Measurements from ENCODE around the gene FKRP.
A peak's percentile ranks its signal among the peaks of the same experiment; 100 is the strongest.
"Not testable (repeated sequence)": the region's sequence is repeated elsewhere in the genome, so short reads cannot be mapped to it uniquely, and the experiment has no call there.

Gene FKRP

GRCh38 chr19:46745521-46746280 lies at the start of gene FKRP:
Gene FKRP (plus strand): TSS chr19:46746057. CDS start chr19:46755451, 9,394 bp downstream.
- H3K4me1 ChIP-seq (ENCODE audit: control insufficient read depth, insufficient read depth, low read length), result peaks cover 9% of the 10 kb centered on the region
- peak within 1 kb of the TSS; percentile 83 for H3K9ac ChIP-seq (ENCODE audit: low read depth, low read length)
- peaks cover 15% of the 10 kb centered on the region for H3K36me3 ChIP-seq (ENCODE audit: control insufficient read depth, insufficient read depth, low read length)
- H3K27ac ChIP-seq (ENCODE audit: low read depth, low read length), result peak within 1 kb of the TSS; percentile 91
- H3K4me3 ChIP-seq (ENCODE audit: low read depth, low read length), result peak within 1 kb of the TSS; percentile 99
- no peaks in the 10 kb centered on the region for H3K9me3 ChIP-seq (ENCODE audit: control insufficient read depth, insufficient read depth, low read length)
- H3K27me3 ChIP-seq (ENCODE audit: control insufficient read depth, insufficient read depth, low read length), result no peaks in the 10 kb centered on the region

- Histone ChIP-seq H3K4me1 (ENCODE audit: control insufficient read depth, insufficient read depth, low read length) (peaks cover 5% of the 10 kb centered on the region), H3K27me3 (ENCODE audit: control insufficient read depth, insufficient read depth, low read length) (no peaks in the 10 kb centered on the region), H3K9me3 (ENCODE audit: control insufficient read depth, insufficient read depth, low read length) (no peaks in the 10 kb centered on the region), H3K9ac (ENCODE audit: low read depth, low read length) (no peak overlapping the region), H3K36me3 (ENCODE audit: control insufficient read depth, insufficient read depth, low read length) (peaks cover 85% of the 10 kb centered on the region), H3K4me3 (ENCODE audit: low read depth, low read length) (peak overlapping the region; percentile 5; the same call in 1 of the 2 replicates), H3K27ac (ENCODE audit: low read depth, low read length) (peak overlapping the region; percentile 42)
Measured at GRCh38 chr19:46696866-46697203, 49.0 kb upstream of the FKRP start.

GRCh38 chr19:46697204-46697960 lies 48.5 kb upstream of the FKRP start:
- H3K27ac ChIP-seq (ENCODE audit: low read depth, low read length), result peak overlapping the region; percentile 50
- H3K4me1 ChIP-seq (ENCODE audit: control insufficient read depth, insufficient read depth, low read length), result peaks cover 5% of the 10 kb centered on the region
- peaks cover 85% of the 10 kb centered on the region for H3K36me3 ChIP-seq (ENCODE audit: control insufficient read depth, insufficient read depth, low read length)
- no peaks in the 10 kb centered on the region for H3K27me3 ChIP-seq (ENCODE audit: control insufficient read depth, insufficient read depth, low read length)
- peak overlapping the region; percentile 46 for H3K4me3 ChIP-seq (ENCODE audit: low read depth, low read length)
- no peak overlapping the region for H3K9ac ChIP-seq (ENCODE audit: low read depth, low read length)
- no peaks in the 10 kb centered on the region for H3K9me3 ChIP-seq (ENCODE audit: control insufficient read depth, insufficient read depth, low read length)

GRCh38 chr19:46698395-46699321 lies 47.2 kb upstream of the FKRP start:
- peaks cover 5% of the 10 kb centered on the region for H3K4me1 ChIP-seq (ENCODE audit: control insufficient read depth, insufficient read depth, low read length)
- peak overlapping the region; percentile 28 for H3K27ac ChIP-seq (ENCODE audit: low read depth, low read length)
- no peak overlapping the region for H3K4me3 ChIP-seq (ENCODE audit: low read depth, low read length)
- H3K9ac ChIP-seq (ENCODE audit: low read depth, low read length), result no peak overlapping the region
- H3K9me3 ChIP-seq (ENCODE audit: control insufficient read depth, insufficient read depth, low read length), result no peaks in the 10 kb centered on the region
- H3K36me3 ChIP-seq (ENCODE audit: control insufficient read depth, insufficient read depth, low read length), result peaks cover 83% of the 10 kb centered on the region
- no peaks in the 10 kb centered on the region for H3K27me3 ChIP-seq (ENCODE audit: control insufficient read depth, insufficient read depth, low read length)

- no peaks in the 10 kb centered on the region for H3K27me3 ChIP-seq (ENCODE audit: control insufficient read depth, insufficient read depth, low read length)
- peaks cover 70% of the 10 kb centered on the region for H3K36me3 ChIP-seq (ENCODE audit: control insufficient read depth, insufficient read depth, low read length)
- peaks cover 5% of the 10 kb centered on the region for H3K4me1 ChIP-seq (ENCODE audit: control insufficient read depth, insufficient read depth, low read length)
- no peaks in the 10 kb centered on the region for H3K9me3 ChIP-seq (ENCODE audit: control insufficient read depth, insufficient read depth, low read length)
- H3K4me3 ChIP-seq (ENCODE audit: low read depth, low read length), result no peak overlapping the region
- no peak overlapping the region for H3K9ac ChIP-seq (ENCODE audit: low read depth, low read length)
- H3K27ac ChIP-seq (ENCODE audit: low read depth, low read length), result no peak overlapping the region
Measured at GRCh38 chr19:46700704-46701103, 45.2 kb upstream of the FKRP start.

GRCh38 chr19:46704379-46705076 lies 41.3 kb upstream of the FKRP start:
- Histone ChIP-seq H3K36me3 (ENCODE audit: control insufficient read depth, insufficient read depth, low read length) (peaks cover 74% of the 10 kb centered on the region), H3K4me1 (ENCODE audit: control insufficient read depth, insufficient read depth, low read length) (no peaks in the 10 kb centered on the region), H3K9ac (ENCODE audit: low read depth, low read length) (no peak overlapping the region), H3K4me3 (ENCODE audit: low read depth, low read length) (no peak overlapping the region), H3K27me3 (ENCODE audit: control insufficient read depth, insufficient read depth, low read length) (no peaks in the 10 kb centered on the region), H3K9me3 (ENCODE audit: control insufficient read depth, insufficient read depth, low read length) (no peaks in the 10 kb centered on the region), H3K27ac (ENCODE audit: low read depth, low read length) (no peak overlapping the region)

- no peak overlapping the region for H3K9ac ChIP-seq (ENCODE audit: low read depth, low read length)
- peaks cover 9% of the 10 kb centered on the region for H3K4me1 ChIP-seq (ENCODE audit: control insufficient read depth, insufficient read depth, low read length)
- no peak overlapping the region for H3K4me3 ChIP-seq (ENCODE audit: low read depth, low read length)
- H3K36me3 ChIP-seq (ENCODE audit: control insufficient read depth, insufficient read depth, low read length), result peaks cover 36% of the 10 kb centered on the region
- no peaks in the 10 kb centered on the region for H3K27me3 ChIP-seq (ENCODE audit: control insufficient read depth, insufficient read depth, low read length)
- H3K27ac ChIP-seq (ENCODE audit: low read depth, low read length), result no peak overlapping the region
- no peaks in the 10 kb centered on the region for H3K9me3 ChIP-seq (ENCODE audit: control insufficient read depth, insufficient read depth, low read length)
Measured at GRCh38 chr19:46710687-46711086, 35.2 kb upstream of the FKRP start.

- H3K27ac ChIP-seq (ENCODE audit: low read depth, low read length); H3K9me3 ChIP-seq (ENCODE audit: control insufficient read depth, insufficient read depth, low read length); H3K4me3 ChIP-seq (ENCODE audit: low read depth, low read length); H3K9ac ChIP-seq (ENCODE audit: low read depth, low read length); H3K27me3 ChIP-seq (ENCODE audit: control insufficient read depth, insufficient read depth, low read length): not testable (repeated sequence)
- Histone ChIP-seq H3K4me1 (ENCODE audit: control insufficient read depth, insufficient read depth, low read length) (peaks cover 12% of the 10 kb centered on the region), H3K36me3 (ENCODE audit: control insufficient read depth, insufficient read depth, low read length) (peaks cover 21% of the 10 kb centered on the region)
Measured at GRCh38 chr19:46712768-46713338, 33.0 kb upstream of the FKRP start.

GRCh38 chr19:46713781-46714443 lies 31.9 kb upstream of the FKRP start:
- peaks cover 14% of the 10 kb centered on the region for H3K36me3 ChIP-seq (ENCODE audit: control insufficient read depth, insufficient read depth, low read length)
- peak overlapping the region; percentile 88 for H3K4me3 ChIP-seq (ENCODE audit: low read depth, low read length)
- H3K9ac ChIP-seq (ENCODE audit: low read depth, low read length), result no peak overlapping the region
- H3K4me1 ChIP-seq (ENCODE audit: control insufficient read depth, insufficient read depth, low read length), result peaks cover 16% of the 10 kb centered on the region
- no peaks in the 10 kb centered on the region for H3K9me3 ChIP-seq (ENCODE audit: control insufficient read depth, insufficient read depth, low read length)
- H3K27me3 ChIP-seq (ENCODE audit: control insufficient read depth, insufficient read depth, low read length), result no peaks in the 10 kb centered on the region
- peak overlapping the region; percentile 91 for H3K27ac ChIP-seq (ENCODE audit: low read depth, low read length)
